Astrocyte (in vitro differentiated cells and primary cell): ENCODE measurements around the gene RAB17. TPM values are rescaled to one million over a fixed set of nuclear protein-coding genes. Genes with fewer than 3 reads are reported as not detected.

Source experiments
- DNase-seq: peaks from one replicate; pipeline ENCODE4 v3.0.0-alpha.2; 2010; ENCODE audit warnings: low read depth
- FAIRE-seq: peaks from 2 replicates; lab custom pipeline; 2011; peaks lifted over from hg19 to GRCh38; lab: Jason Lieb, UNC
- H2AFZ ChIP-seq: 2 replicates; pipeline ENCODE4 v1.6.0; 2012; ENCODE audit warnings: low read depth, low read length, inconsistent platforms
- H3K27ac ChIP-seq: 2 replicates; pipeline ENCODE4 v1.5.1; 2011; ENCODE audit warnings: low read depth, low read length, inconsistent platforms
- H3K27me3 ChIP-seq: 2 replicates; pipeline ENCODE4 v1.6.0; 2011; ENCODE audit warnings: low read length, inconsistent platforms; ENCODE audit not compliant: insufficient read depth
- H3K36me3 ChIP-seq: 2 replicates; pipeline ENCODE4 v1.5.1; 2011; ENCODE audit warnings: low read length, inconsistent platforms; ENCODE audit not compliant: insufficient read depth
- H3K4me1 ChIP-seq: 2 replicates; pipeline ENCODE4 v1.5.1; 2011; ENCODE audit warnings: low read length, inconsistent platforms; ENCODE audit not compliant: insufficient read depth
- H3K4me2 ChIP-seq: 2 replicates; pipeline ENCODE4 v1.6.0; 2012; ENCODE audit warnings: low read length, inconsistent platforms
- H3K4me3 ChIP-seq: 2 replicates; pipeline ENCODE4 v1.5.1; 2011; ENCODE audit warnings: low read depth, mild to moderate bottlenecking, low read length, inconsistent platforms; ENCODE audit not compliant: insufficient read depth
- H3K79me2 ChIP-seq: 2 replicates; pipeline ENCODE4 v1.6.0; 2012; ENCODE audit warnings: mild to moderate bottlenecking, low read length, inconsistent platforms; ENCODE audit not compliant: insufficient read depth
- H3K9ac ChIP-seq: 2 replicates; pipeline ENCODE4 v1.6.0; 2012; ENCODE audit warnings: mild to moderate bottlenecking, low read length, inconsistent platforms
- H3K9me3 ChIP-seq: 2 replicates; pipeline ENCODE4 v1.5.1; 2012; ENCODE audit warnings: low read depth, mild to moderate bottlenecking, low read length, inconsistent platforms; ENCODE audit not compliant: insufficient read depth
- H4K20me1 ChIP-seq: 2 replicates; pipeline ENCODE4 v1.6.0; 2012; ENCODE audit warnings: low read length, inconsistent platforms; ENCODE audit not compliant: insufficient read depth
- H3K27ac Mint-ChIP-seq: one replicate; pipeline ENCODE4 v1.8.0; 2021; ENCODE audit warnings: mild to moderate bottlenecking, mixed read lengths; ENCODE audit not compliant: unreplicated experiment
- H3K27me3 Mint-ChIP-seq: one replicate; pipeline ENCODE4 v1.8.0; 2021; ENCODE audit warnings: low read depth, mixed read lengths; ENCODE audit not compliant: unreplicated experiment
- H3K36me3 Mint-ChIP-seq: one replicate; pipeline ENCODE4 v1.8.0; 2021; ENCODE audit warnings: low read depth, mixed read lengths; ENCODE audit not compliant: unreplicated experiment
- H3K4me1 Mint-ChIP-seq: one replicate; pipeline ENCODE4 v1.8.0; 2021; ENCODE audit warnings: low read depth, mixed read lengths; ENCODE audit not compliant: unreplicated experiment
- H3K4me3 Mint-ChIP-seq: one replicate; pipeline ENCODE4 v1.8.0; 2021; ENCODE audit warnings: mild to moderate bottlenecking, moderate library complexity, mixed read lengths; ENCODE audit not compliant: unreplicated experiment
- H3K9me3 Mint-ChIP-seq: one replicate; pipeline ENCODE4 v1.8.0; 2021; ENCODE audit warnings: mild to moderate bottlenecking, mixed read lengths; ENCODE audit not compliant: unreplicated experiment
- EZH2 ChIP-seq: IDR thresholded peaks from 2 replicates; pipeline ENCODE4 v1.6.1; 2012; ENCODE audit warnings: mild to moderate bottlenecking, low read length, inconsistent platforms; ENCODE audit not compliant: insufficient read depth
- total RNA-seq: library from RNA; stranded (reverse); gene quantifications from 2 replicates; pipeline ENCODE4 v1.2.1, GENCODE V29; 2021
- TF ChIP-seq, protein P1 (sequence below): IDR thresholded peaks from 2 replicates; pipeline ENCODE4 v1.5.1; 2011; ENCODE audit warnings: low read depth, mild to moderate bottlenecking, inconsistent platforms, low read length, moderate library complexity; ENCODE audit not compliant: insufficient read depth

The RAB17 gene
- total RNA-seq, 1 donor from 2014 or later: 1.4 TPM

DNA sequence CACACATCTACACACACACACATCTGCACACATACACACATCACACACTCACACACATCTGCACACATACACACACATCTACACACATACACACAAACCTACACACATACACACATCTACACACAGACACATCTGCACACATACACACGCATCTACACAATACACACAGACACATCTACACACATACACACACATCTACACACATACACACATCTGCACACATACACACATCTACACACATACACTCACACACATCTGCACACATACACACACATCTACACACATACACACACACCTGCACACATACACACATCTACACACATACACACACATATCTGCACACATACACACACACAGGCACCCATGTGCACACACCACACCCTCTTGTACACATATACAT is 24.6 kb downstream of the RAB17 start:
- Mint-ChIP-seq H3K9me3 (peaks cover 4% of the 10 kb centered on the region), H3K36me3 (peaks cover 2% of the 10 kb centered on the region), H3K4me1 (no peaks in the 10 kb centered on the region), H3K27me3 (peaks cover 31% of the 10 kb centered on the region), H3K27ac (no peak overlapping the region), H3K4me3 (no peak overlapping the region)
- Histone ChIP-seq H3K79me2 (no peaks in the 10 kb centered on the region), H3K4me1 (no peaks in the 10 kb centered on the region), H3K4me3 (no peak overlapping the region), H3K36me3 (no peaks in the 10 kb centered on the region), H4K20me1 (no peaks in the 10 kb centered on the region), H2AFZ (peak overlapping the region; percentile 10), H3K27ac (no peak overlapping the region), H3K27me3 (no peaks in the 10 kb centered on the region), H3K4me2 (no peak overlapping the region), H3K9ac (no peak overlapping the region), H3K9me3 (peaks cover 12% of the 10 kb centered on the region)
- peak; percentile 86 for FAIRE-seq
- no peak for DNase-seq
- TF ChIP-seq, protein P1, sequence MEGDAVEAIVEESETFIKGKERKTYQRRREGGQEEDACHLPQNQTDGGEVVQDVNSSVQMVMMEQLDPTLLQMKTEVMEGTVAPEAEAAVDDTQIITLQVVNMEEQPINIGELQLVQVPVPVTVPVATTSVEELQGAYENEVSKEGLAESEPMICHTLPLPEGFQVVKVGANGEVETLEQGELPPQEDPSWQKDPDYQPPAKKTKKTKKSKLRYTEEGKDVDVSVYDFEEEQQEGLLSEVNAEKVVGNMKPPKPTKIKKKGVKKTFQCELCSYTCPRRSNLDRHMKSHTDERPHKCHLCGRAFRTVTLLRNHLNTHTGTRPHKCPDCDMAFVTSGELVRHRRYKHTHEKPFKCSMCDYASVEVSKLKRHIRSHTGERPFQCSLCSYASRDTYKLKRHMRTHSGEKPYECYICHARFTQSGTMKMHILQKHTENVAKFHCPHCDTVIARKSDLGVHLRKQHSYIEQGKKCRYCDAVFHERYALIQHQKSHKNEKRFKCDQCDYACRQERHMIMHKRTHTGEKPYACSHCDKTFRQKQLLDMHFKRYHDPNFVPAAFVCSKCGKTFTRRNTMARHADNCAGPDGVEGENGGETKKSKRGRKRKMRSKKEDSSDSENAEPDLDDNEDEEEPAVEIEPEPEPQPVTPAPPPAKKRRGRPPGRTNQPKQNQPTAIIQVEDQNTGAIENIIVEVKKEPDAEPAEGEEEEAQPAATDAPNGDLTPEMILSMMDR: no peak
- TF ChIP-seq EZH2: no peak

DNA sequence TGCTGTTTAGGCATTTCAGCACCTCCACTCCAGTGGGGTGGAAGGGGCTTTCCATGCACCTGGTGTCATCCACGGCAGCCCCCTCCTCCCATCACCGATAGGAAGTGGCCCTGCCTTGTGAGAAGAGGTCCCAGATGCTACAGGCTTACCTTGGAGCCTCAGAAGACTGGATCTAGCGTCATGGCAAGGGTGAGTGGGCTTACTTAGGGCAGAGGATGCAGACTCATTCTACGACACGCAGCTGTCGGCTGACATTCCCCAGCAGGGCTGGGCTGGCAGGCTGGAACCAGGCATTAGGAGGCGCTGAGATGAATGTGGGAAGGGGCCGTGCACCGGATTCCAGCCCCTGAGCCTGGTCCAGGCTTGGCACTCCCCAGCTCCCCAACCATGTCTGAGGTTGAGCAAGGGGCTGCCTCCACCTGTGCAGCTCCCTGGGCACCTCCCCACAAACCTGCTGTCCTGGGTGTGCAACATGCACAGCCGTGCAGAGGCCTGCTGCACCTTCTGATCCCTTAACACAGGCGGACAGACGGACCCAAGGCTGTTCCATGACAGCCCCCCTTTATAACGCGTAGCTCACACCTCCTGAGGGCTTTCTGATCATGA is 25.9 kb downstream of the RAB17 start:
- no peak overlapping the region for H3K27ac Mint-ChIP-seq

DNA sequence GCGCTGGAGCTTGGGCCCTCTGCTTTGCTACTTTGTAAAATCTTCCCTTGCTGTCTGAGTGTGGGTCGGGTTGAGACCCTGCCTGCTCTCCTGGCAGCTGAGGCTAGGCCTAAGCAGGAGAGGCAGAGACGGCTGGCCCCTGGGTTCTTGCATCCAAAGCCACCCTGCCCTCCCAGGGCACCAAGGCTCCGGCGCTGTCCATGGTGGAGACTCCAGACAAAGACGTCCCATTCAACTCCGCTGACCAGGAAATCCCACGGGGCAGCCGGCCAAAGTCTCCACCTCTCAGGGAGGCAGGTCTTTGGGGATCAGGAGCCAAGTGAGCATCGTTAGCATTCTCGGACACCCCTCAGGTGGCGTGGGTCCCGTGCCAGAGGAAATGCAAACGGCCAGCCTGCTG is 26.7 kb downstream of the RAB17 start:
- Histone ChIP-seq H3K4me2 (no peak overlapping the region), H3K36me3 (no peaks in the 10 kb centered on the region), H3K9ac (no peak overlapping the region), H3K27me3 (no peaks in the 10 kb centered on the region), H3K27ac (no peak overlapping the region), H3K79me2 (no peaks in the 10 kb centered on the region), H2AFZ (no peak overlapping the region), H3K4me3 (no peak overlapping the region), H3K4me1 (peaks cover 3% of the 10 kb centered on the region), H4K20me1 (no peaks in the 10 kb centered on the region), H3K9me3 (peaks cover 12% of the 10 kb centered on the region)
- Mint-ChIP-seq H3K4me3 (no peak overlapping the region), H3K4me1 (no peaks in the 10 kb centered on the region), H3K27me3 (peaks cover 34% of the 10 kb centered on the region), H3K36me3 (no peaks in the 10 kb centered on the region), H3K9me3 (no peaks in the 10 kb centered on the region), H3K27ac (no peak overlapping the region)
- DNase-seq (peak; percentile 27), FAIRE-seq (no peak)
- TF ChIP-seq EZH2: no peak
- TF ChIP-seq, protein P1: no peak

More for the DNA sequence above, 25.9 kb downstream of the RAB17 start:
- no peak overlapping the region for H3K4me2 ChIP-seq
- TF ChIP-seq, protein P1: no peak
- TF ChIP-seq EZH2: no peak
- H3K79me2 ChIP-seq: no peaks in the 10 kb centered on the region
- peaks cover 12% of the 10 kb centered on the region for H3K9me3 ChIP-seq
- Mint-ChIP-seq H3K4me1 (no peaks in the 10 kb centered on the region), H3K27me3 (peaks cover 33% of the 10 kb centered on the region), H3K36me3 (peaks cover under 1% of the 10 kb centered on the region), H3K9me3 (peaks cover 3% of the 10 kb centered on the region), H3K4me3 (no peak overlapping the region)
- no peak overlapping the region for H3K4me3 ChIP-seq
- DNase-seq (no peak), FAIRE-seq (no peak)
- H3K27ac ChIP-seq: no peak overlapping the region
- no peak overlapping the region for H2AFZ ChIP-seq
- no peak overlapping the region for H3K9ac ChIP-seq
- no peaks in the 10 kb centered on the region for H4K20me1 ChIP-seq
- no peaks in the 10 kb centered on the region for H3K27me3 ChIP-seq
- no peaks in the 10 kb centered on the region for H3K36me3 ChIP-seq
- H3K4me1 ChIP-seq: no peaks in the 10 kb centered on the region
